Right ventricle myocardium superior (tissue), 1 donor: ENCODE results near the gene PTGDR. TPM values are rescaled to one million over a fixed set of nuclear protein-coding genes. Genes with fewer than 3 reads are reported as not detected.

Experiments used
- total RNA-seq: library from RNA; stranded (reverse); fragmentation: NEBNext Ultra II Directional; extraction: Animal tissue kit (Norgen Biotek cat#: 25700); gene quantifications from one replicate; pipeline ENCODE4 v1.2.1, GENCODE V29; 2021
- donor health status: DM: no; HTN: yes; CAD: no; lungs with severe emphysema.

PTGDR gene
- total RNA-seq, 1 donor from 2014 or later, result 0.89 TPM

Other genes with a start within 250 kb of the PTGDR start
- 39.5 TPM for gene NID2, start 198.6 kb upstream of the PTGDR start, total RNA-seq
- gene PTGER2, start 46.6 kb downstream of the PTGDR start, total RNA-seq, result 0.65 TPM